Activated CD4-positive, alpha-beta memory T cell treated with anti-CD3 and anti-CD28 coated beads, Interleukin-2, amount 10 ng/mL, durations not matched to agents 7 days and 5 days (primary cell): Measurements from ENCODE around the gene GRN. TPM values are rescaled to one million over a fixed set of nuclear protein-coding genes. Genes with fewer than 3 reads are reported as not detected.

Source experiments
- CTCF ChIA-PET: fragments of 350-600 bp; sonication (Branson Sonifier 250); formaldehyde crosslinking; loops from one replicate; lab custom pipeline; 2021; ENCODE audit warnings: antibody characterized with exemption, inconsistent platforms; lab: Charles Lee
- POLR2A ChIA-PET: fragments of 350-600 bp; sonication (Branson Sonifier 250); formaldehyde crosslinking; loops from one replicate; lab custom pipeline; 2021; ENCODE audit warnings: antibody characterized with exemption; lab: Charles Lee
- DNase-seq: peaks from one replicate; pipeline ENCODE4 v3.0.0-alpha.2; 2020
- H3K27ac Mint-ChIP-seq: one replicate; pipeline ENCODE4 v1.8.0; 2021; ENCODE audit warnings: mild to moderate bottlenecking, mixed read lengths
- H3K27me3 Mint-ChIP-seq: one replicate; pipeline ENCODE4 v1.8.0; 2021; ENCODE audit warnings: mixed read lengths
- H3K36me3 Mint-ChIP-seq: one replicate; pipeline ENCODE4 v1.8.0; 2021; ENCODE audit warnings: low read depth, mixed read lengths
- H3K4me1 Mint-ChIP-seq: one replicate; pipeline ENCODE4 v1.8.0; 2021; ENCODE audit warnings: mixed read lengths
- H3K4me3 Mint-ChIP-seq: one replicate; pipeline ENCODE4 v1.8.0; 2021; ENCODE audit warnings: mild to moderate bottlenecking, mixed read lengths
- H3K9me3 Mint-ChIP-seq: one replicate; pipeline ENCODE4 v1.8.0; 2021; ENCODE audit warnings: mixed read lengths
- total RNA-seq, 2 experiments: library from RNA; stranded (reverse); gene quantifications; one replicate each; pipeline ENCODE4 v1.2.3, GENCODE V29; 2021

GRN gene
- 10 to 100 TPM; 87.8 to 98.4 TPM for total RNA-seq

DNA sequence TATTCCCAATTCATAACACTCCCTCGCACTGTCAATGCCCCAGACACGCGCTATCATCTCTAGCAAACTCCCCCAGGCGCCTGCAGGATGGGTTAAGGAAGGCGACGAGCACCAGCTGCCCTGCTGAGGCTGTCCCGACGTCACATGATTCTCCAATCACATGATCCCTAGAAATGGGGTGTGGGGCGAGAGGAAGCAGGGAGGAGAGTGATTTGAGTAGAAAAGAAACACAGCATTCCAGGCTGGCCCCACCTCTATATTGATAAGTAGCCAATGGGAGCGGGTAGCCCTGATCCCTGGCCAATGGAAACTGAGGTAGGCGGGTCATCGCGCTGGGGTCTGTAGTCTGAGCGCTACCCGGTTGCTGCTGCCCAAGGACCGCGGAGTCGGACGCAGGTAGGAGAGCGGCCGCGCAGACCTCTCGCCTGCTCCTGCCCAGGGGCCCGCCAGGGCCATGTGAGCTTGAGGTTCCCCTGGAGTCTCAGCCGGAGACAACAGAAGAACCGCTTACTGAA, at the start of gene GRN:
TSS of gene GRN (plus strand) at position 364 of the 515 bp plus-strand sequence. CDS start 3,863 bp downstream, outside the sequence.
- H3K4me3 Mint-ChIP-seq: peak within 1 kb of the TSS; percentile 84
- CTCF ChIA-PET: interaction anchor here (0.9 to 2.9 kb wide), 19 partner anchors 9 to 178 kb away, joined by 3 to 18 read pairs (median 4); partner anchors contain the start of genes FAM171A2 and TMUB2
- peaks cover 12% of the 10 kb centered on the region for H3K27me3 Mint-ChIP-seq

DNA sequence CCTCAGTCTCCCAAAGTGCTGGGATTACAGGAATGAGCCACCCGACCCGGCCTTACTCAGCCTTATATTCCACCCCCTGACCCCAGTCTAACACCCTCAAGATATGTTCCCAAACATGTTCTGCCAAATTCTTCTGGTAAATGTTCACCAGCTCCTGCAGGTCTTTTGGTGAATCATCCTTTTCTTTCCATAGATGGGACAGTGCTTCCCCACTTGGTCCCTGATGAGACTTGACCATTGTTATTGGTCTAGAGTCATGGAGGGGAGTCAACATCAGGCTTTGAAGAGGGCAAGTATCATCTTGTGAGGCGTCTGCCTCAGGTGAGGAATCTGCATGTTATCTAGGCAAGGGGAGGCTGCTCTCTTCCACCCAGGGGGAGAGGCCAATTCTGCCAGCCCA, 47.1 kb upstream of the GRN start:
- H3K4me1 Mint-ChIP-seq: no peaks in the 10 kb centered on the region
- no peaks in the 10 kb centered on the region for H3K36me3 Mint-ChIP-seq
- H3K9me3 Mint-ChIP-seq: no peaks in the 10 kb centered on the region
- DNase-seq: no peak
- H3K27me3 Mint-ChIP-seq: peaks cover 13% of the 10 kb centered on the region
- H3K4me3 Mint-ChIP-seq: no peak overlapping the region
- CTCF ChIA-PET: no interaction called here
- no peak overlapping the region for H3K27ac Mint-ChIP-seq
- POLR2A ChIA-PET: no interaction called here

More for the DNA sequence above, at the start of gene GRN:
- POLR2A ChIA-PET: interaction anchor here (0.7 to 1.7 kb wide), 11 partner anchors 10 to 159 kb away, joined by 3 to 9 read pairs (median 4); partner anchors contain the start of genes TMUB2 and UBTF
- H3K4me1 Mint-ChIP-seq: peaks cover 30% of the 10 kb centered on the region
- DNase-seq: peak; percentile 89
- no peaks in the 10 kb centered on the region for H3K36me3 Mint-ChIP-seq
- peak within 1 kb of the TSS; percentile 44 for H3K27ac Mint-ChIP-seq
- no peaks in the 10 kb centered on the region for H3K9me3 Mint-ChIP-seq

DNA sequence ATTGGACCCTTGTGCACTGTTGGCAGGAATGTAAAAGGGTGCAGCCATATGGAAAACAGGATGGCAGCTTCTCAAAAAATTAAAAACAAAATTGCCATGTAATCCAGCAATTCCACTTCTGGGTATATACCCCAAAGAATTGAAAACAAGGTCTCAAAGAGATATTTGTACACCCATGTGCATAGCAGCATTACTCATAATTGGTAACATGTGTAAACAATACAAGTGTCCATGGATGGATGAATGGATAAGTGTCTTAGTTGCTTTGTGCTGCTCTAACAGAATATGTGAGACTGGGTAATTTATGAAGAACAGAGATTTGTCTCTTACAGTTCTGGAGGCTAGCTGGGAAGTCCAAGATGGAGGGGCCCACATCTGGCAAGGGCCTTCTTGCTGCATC, 40.5 kb upstream of the GRN start:
- H3K4me3 Mint-ChIP-seq: no peak overlapping the region
- no peaks in the 10 kb centered on the region for H3K36me3 Mint-ChIP-seq
- no peak for DNase-seq
- peaks cover 18% of the 10 kb centered on the region for H3K4me1 Mint-ChIP-seq
- CTCF ChIA-PET: no interaction called here
- H3K9me3 Mint-ChIP-seq: no peaks in the 10 kb centered on the region
- H3K27ac Mint-ChIP-seq: no peak overlapping the region
- POLR2A ChIA-PET: interaction anchor here (0.9 kb wide), 1 partner anchor 83 kb away, joined by 3 read pairs; no protein-coding TSS in a partner anchor
- peaks cover 30% of the 10 kb centered on the region for H3K27me3 Mint-ChIP-seq

DNA sequence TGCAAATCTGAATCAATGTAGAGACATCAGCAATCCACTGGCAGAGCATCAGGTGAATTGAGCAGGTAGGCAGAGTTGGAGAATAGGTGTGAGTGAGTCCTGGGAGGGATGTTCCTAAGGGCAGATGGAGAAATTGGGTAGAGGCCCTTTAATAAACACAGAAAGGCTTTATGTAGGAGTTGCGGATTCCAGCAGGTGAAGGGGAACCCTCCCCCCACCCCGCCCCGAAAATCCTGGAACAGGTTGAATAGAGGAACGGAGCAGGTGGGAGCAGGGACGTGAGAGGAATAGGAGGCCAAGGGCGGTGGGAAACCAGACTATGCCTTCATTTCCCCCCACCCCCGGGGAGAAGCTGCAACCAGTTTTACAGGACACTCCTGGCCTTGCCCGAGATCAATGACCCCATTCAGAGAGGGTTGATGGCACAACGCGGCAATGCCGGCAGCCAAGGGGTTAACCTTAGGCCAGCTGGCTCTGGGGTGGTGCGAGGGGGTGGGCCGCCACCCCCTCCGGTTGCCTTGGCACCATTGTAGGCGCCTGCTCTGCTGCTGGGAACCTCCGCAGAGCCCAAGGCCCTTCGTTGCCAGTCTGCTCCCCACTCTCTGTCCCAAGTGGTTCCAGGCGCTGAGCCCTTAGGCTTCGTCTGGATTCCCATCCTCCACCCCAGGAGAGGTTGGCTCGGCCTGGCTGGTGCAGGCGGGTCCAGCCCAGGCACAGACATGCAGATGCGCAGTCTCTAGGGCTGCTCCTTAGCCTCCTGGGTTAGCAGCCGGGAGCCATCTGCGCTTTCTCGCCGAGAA, 37.5 kb upstream of the GRN start:
- Mint-ChIP-seq H3K4me1 (peaks cover 22% of the 10 kb centered on the region), H3K27ac (no peak overlapping the region), H3K4me3 (no peak overlapping the region), H3K36me3 (no peaks in the 10 kb centered on the region), H3K9me3 (no peaks in the 10 kb centered on the region), H3K27me3 (peaks cover 37% of the 10 kb centered on the region)
- DNase-seq: no peak
- POLR2A ChIA-PET: no interaction called here
- CTCF ChIA-PET: no interaction called here

DNA sequence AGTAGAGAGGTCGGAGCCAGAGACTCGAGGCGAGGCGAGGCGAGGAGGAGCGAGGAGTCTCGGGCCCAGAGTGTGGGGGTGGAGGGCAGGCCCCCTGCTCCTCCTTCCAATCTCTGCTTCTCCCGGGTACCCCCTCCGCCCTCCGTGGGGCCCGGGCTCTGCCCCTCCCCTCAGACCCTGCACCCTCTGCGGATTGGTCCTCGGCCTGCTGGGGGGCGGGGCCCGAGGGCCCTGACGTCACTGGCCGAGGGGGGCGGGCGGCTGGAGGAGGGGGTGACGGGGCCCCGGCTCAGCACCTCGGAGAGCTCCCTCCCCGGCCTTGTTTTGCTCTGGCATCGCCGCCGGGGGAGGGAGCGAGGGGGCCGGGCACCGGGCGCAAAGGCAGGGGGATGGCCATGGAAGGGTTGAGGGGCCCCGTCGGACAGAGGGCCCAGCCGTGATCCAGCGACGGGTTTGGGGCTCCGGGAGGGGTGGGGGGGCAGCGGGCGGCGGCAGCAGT, 36.7 kb upstream of the GRN start, which contains the start of gene RUNDC3A:
TSS of gene RUNDC3A (plus strand) at position 282 of the 499 bp plus-strand sequence. CDS start 232 bp downstream, outside the sequence.
- H3K4me3 Mint-ChIP-seq: no peak within 1 kb of the TSS
- DNase-seq: peak; percentile 80
- peaks cover 22% of the 10 kb centered on the region for H3K4me1 Mint-ChIP-seq
- H3K9me3 Mint-ChIP-seq: no peaks in the 10 kb centered on the region
- no peaks in the 10 kb centered on the region for H3K36me3 Mint-ChIP-seq
- POLR2A ChIA-PET: no interaction called here
- H3K27ac Mint-ChIP-seq: no peak within 1 kb of the TSS
- CTCF ChIA-PET: no interaction called here
- H3K27me3 Mint-ChIP-seq: peaks cover 41% of the 10 kb centered on the region

DNA sequence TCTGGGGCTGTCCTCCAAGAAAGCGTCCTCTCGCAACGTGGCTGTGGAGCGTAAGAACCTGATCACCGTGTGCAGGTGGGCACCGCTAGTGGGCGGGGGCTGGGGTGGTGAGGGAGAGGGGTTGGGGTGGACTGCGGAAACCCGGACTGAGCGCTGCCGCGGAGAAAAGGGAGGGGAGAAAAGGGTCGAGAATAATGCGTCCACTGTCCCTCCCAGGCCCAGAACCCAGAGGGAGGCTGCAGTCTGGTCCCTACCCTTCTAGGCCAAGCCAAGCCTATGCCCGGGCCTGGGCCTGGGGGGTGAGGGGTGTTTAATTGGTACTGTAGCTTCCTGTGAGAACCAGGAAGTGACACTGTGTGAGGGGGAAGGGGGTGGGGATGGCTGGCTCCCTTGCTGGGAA, 36.2 kb upstream of the GRN start:
- no peak for DNase-seq
- H3K36me3 Mint-ChIP-seq: no peaks in the 10 kb centered on the region
- ChIA-PET POLR2A (no interaction called here), CTCF (no interaction called here)
- H3K4me3 Mint-ChIP-seq: no peak overlapping the region
- peaks cover 42% of the 10 kb centered on the region for H3K27me3 Mint-ChIP-seq
- no peak overlapping the region for H3K27ac Mint-ChIP-seq
- H3K4me1 Mint-ChIP-seq: peaks cover 22% of the 10 kb centered on the region
- no peaks in the 10 kb centered on the region for H3K9me3 Mint-ChIP-seq

DNA sequence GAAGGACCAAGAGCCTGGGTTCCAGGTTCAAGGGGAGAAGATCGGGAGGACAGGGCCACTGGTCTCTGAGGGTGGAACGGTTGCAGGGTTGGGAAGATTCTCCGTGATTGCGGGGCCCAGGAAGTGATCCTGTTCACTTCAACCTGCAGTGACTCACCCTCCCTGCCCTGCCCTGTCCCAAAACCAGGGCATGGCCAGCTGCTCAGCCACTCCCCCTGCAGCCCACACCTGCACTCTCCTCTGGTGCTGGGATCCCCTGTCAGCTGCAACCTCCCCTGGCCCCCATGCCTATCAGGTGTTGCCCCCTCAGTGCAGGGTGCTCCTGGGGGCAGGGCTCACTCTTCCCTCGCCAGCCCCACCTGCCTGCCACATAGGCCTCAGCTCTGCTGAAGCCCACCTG, 35.6 kb upstream of the GRN start:
- Mint-ChIP-seq H3K4me1 (peaks cover 21% of the 10 kb centered on the region), H3K4me3 (no peak overlapping the region), H3K9me3 (no peaks in the 10 kb centered on the region), H3K27ac (no peak overlapping the region), H3K27me3 (peaks cover 45% of the 10 kb centered on the region), H3K36me3 (no peaks in the 10 kb centered on the region)
- no peak for DNase-seq
- ChIA-PET POLR2A (no interaction called here), CTCF (no interaction called here)

DNA sequence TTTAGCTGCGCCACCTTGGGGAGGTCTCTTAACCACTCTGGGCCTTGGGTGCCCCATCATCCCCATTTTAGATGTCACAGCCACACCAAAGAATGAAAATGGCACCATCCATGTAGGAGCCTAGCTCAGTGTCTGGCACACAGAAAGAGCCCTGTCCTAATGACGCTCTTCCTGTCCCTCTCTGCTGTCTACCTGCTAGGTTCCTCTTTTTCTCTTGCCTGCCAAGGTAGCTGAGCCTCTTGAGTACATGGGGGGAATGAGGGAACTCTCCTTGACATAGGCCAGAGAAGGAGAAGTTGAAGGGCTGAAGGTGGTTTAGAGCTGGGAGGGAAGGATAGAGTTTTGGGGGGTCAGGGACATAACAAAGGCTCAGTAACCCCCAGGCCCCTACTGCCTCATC, 34.9 kb upstream of the GRN start:
- POLR2A ChIA-PET: interaction anchor here (1.0 kb wide), 1 partner anchor 88 kb away, joined by 3 read pairs; no protein-coding TSS in a partner anchor

DNA sequence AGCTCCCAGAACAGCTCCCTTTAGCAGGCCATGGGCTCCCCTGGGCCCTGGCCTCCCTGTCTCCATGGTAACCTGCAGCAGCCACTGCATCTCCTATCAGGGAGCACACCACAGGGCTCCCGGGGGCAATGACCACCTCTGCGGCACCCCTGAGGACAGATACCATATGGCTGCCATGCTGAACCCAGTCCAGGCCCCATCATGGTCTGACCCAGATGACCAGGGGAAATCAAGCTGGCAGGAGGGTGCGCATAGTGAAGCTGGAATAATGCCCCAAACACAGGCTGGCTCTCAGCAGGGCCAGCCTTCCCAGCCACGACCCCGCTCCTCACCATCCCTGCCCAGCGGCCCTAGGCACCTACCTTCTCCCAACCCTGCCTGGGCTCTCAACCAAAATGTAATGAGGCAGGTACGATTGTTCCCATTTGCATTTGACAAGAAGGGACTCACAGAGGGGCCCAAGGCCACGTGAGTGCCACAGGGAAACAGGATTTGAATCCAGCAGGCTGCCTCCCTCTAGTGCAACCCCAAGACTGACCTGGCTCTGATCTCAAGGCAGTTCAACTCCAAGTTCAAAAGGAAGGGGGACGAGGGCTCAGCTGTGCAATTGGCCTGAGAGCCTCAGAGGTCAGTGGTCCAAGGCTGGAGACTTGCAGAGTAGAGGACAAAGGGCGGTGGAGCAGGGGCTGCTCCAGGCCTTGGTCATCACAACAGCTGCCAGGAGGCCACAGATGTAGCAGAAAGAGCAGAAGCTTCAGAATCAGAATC, 34.3 kb upstream of the GRN start:
- no peaks in the 10 kb centered on the region for H3K9me3 Mint-ChIP-seq
- POLR2A ChIA-PET: interaction anchor here (1.0 kb wide), 1 partner anchor 89 kb away, joined by 3 read pairs; no protein-coding TSS in a partner anchor
- H3K27me3 Mint-ChIP-seq: peaks cover 45% of the 10 kb centered on the region
- no peaks in the 10 kb centered on the region for H3K36me3 Mint-ChIP-seq
- DNase-seq: no peak
- CTCF ChIA-PET: no interaction called here
- H3K4me1 Mint-ChIP-seq: peaks cover 26% of the 10 kb centered on the region
- no peak overlapping the region for H3K27ac Mint-ChIP-seq
- no peak overlapping the region for H3K4me3 Mint-ChIP-seq

More for the DNA sequence above, 34.9 kb upstream of the GRN start:
- Mint-ChIP-seq H3K27ac (no peak overlapping the region), H3K4me1 (peaks cover 21% of the 10 kb centered on the region), H3K4me3 (no peak overlapping the region), H3K9me3 (no peaks in the 10 kb centered on the region), H3K36me3 (no peaks in the 10 kb centered on the region), H3K27me3 (peaks cover 42% of the 10 kb centered on the region)
- no peak for DNase-seq
- CTCF ChIA-PET: no interaction called here

DNA sequence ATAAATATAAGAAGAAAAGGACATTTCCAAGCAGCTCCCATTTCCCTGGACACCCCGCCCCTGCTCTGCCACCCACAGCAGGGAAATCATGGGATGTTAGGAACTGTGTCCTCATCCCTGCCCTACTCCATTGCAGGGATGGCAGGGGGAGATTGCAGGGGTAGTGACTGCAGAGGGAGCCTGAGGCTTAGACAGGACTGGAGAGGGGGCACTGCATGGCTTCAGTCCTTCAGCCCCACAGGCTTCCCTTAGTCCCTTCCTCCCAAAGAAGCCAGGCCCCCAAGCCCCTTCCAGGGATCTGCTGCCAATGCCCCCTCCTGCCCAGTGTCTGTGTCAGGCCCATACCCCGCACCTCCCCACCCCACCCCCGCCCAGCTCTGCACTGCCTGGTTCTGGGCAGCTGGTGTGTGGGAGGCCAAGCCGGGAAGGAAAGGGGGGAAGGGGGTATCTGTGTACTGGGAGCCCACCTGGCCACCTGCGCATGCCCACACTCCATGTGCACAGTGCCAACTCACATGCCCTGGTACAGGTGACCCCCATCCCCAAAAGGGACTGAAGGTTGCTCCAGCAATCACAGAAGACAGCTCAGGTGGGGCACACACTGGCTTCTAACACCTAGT, 33.4 kb upstream of the GRN start:
- Mint-ChIP-seq H3K9me3 (no peaks in the 10 kb centered on the region), H3K4me1 (peaks cover 32% of the 10 kb centered on the region), H3K27ac (no peak overlapping the region), H3K36me3 (no peaks in the 10 kb centered on the region), H3K4me3 (no peak overlapping the region), H3K27me3 (peaks cover 49% of the 10 kb centered on the region)
- DNase-seq: no peak
- POLR2A ChIA-PET: no interaction called here
- CTCF ChIA-PET: no interaction called here

DNA sequence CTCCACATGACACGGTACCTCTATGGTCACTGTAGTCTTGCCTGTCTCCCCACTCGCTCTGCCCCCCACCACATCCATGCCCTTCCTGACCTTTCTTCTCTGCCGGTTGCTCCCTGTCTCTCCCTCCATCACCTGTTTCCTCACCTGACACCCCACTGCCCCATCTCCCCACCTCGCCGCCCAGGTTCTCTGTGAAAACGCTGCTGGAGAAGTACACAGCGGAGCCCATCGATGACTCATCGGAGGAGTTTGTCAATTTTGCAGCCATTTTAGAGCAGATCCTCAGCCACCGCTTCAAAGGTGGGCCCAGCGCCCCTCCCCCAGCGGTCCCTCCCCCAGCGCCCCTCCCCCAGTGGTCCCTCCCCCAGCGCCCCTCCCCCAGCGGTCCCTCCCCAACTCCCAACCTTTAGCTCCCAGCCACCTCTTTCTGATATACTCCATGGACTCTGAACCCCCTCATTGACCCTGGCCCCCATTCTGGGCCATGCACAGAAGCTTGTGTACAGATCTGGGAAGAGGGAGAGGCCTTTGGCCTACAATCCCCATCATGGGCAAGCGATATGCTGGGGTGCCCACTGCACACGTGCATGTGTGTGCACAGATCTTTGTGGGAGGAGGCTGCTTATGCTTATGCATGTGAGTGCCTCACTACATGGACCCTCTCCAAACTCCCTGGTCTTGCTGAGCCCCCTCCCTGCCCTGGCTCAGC, 32.6 kb upstream of the GRN start:
- ChIA-PET CTCF (no interaction called here), POLR2A (no interaction called here)
- no peaks in the 10 kb centered on the region for H3K36me3 Mint-ChIP-seq
- H3K4me3 Mint-ChIP-seq: no peak overlapping the region
- H3K4me1 Mint-ChIP-seq: peaks cover 26% of the 10 kb centered on the region
- H3K27ac Mint-ChIP-seq: no peak overlapping the region
- DNase-seq: no peak
- H3K9me3 Mint-ChIP-seq: no peaks in the 10 kb centered on the region
- peaks cover 49% of the 10 kb centered on the region for H3K27me3 Mint-ChIP-seq

DNA sequence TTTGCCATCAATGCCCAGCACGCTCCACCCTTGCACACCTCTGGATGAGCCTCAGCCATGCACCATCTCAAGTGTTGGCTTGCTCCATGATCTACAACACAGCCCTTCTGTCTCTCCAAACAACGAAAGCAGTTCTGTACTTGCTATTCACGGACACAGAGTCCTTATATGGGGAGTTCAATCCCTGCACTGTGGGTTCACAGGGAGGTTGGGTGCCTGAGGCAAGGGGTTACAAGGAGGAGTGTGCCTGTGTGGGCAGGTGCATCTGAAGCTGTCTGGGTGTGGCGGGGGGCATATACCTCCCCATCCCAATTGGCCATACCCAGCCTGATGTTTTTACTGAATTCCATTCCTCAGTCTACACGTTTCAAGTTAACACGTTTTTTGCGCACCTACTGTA, 31.1 kb upstream of the GRN start:
- no peak for DNase-seq
- peaks cover 3% of the 10 kb centered on the region for H3K36me3 Mint-ChIP-seq
- no peaks in the 10 kb centered on the region for H3K9me3 Mint-ChIP-seq
- H3K4me1 Mint-ChIP-seq: peaks cover 20% of the 10 kb centered on the region
- POLR2A ChIA-PET: interaction anchor here (1.7 to 3.1 kb wide), 2 partner anchors 17 to 93 kb away, joined by 5 to 16 read pairs; no protein-coding TSS in a partner anchor
- peak overlapping the region; percentile 50 for H3K4me3 Mint-ChIP-seq
- peaks cover 47% of the 10 kb centered on the region for H3K27me3 Mint-ChIP-seq
- H3K27ac Mint-ChIP-seq: no peak overlapping the region
- CTCF ChIA-PET: interaction anchor here (0.7 kb wide), 1 partner anchor 1377 kb away, joined by 7 read pairs; no protein-coding TSS in a partner anchor
